Transverse colon (tissue), 4 donors: ENCODE measurements around the gene NETO2.
"Not testable (repeated sequence)": the region's sequence is repeated elsewhere in the genome, so short reads cannot be mapped to it uniquely, and the experiment has no call there.

Source experiments
- CTCF ChIP-seq, 5 experiments: fragments of 200-600 bp in 3 of 5; fragments of 450-650 bp in 2 of 5; sonication (generic) in 3 of 5; IDR thresholded peaks; 1 replicate in 2 of 5; 2 replicates in 3 of 5; pipeline ENCODE4 v1.5.1; 2016 to 2017; ENCODE audit warnings: antibody characterized with exemption in 5 of 5, inconsistent platforms in 3 of 5, mild to moderate bottlenecking in 2 of 5, moderate library complexity in 1 of 5
- EP300 ChIP-seq: sonication (generic); formaldehyde crosslinking; IDR thresholded peaks from one replicate; pipeline ENCODE4 v1.6.1; 2017; ENCODE audit warnings: antibody characterized with exemption, low read depth
- POLR2A ChIP-seq: fragments of 450-650 bp; IDR thresholded peaks from one replicate; pipeline ENCODE4 v1.6.1; 2016; ENCODE audit warnings: antibody characterized with exemption, mild to moderate bottlenecking, moderate library complexity
- POLR2AphosphoS5 ChIP-seq, 3 donors: sonication (generic); formaldehyde crosslinking; IDR thresholded peaks; one replicate each; pipeline ENCODE4 v1.6.1; 2016; ENCODE audit warnings: antibody characterized with exemption in 3 of 3

- TF ChIP-seq POLR2A; CTCF (IDR thresholded peaks at IDR 0.05); POLR2AphosphoS5 (IDR thresholded peaks at IDR 0.05); EP300: not testable (repeated sequence)
These were observed 84.6 kb downstream of the NETO2 start for GRCh38 chr16:47059130-47059529.
